ENCODE measurements around the gene FRMD6.

DNA sequence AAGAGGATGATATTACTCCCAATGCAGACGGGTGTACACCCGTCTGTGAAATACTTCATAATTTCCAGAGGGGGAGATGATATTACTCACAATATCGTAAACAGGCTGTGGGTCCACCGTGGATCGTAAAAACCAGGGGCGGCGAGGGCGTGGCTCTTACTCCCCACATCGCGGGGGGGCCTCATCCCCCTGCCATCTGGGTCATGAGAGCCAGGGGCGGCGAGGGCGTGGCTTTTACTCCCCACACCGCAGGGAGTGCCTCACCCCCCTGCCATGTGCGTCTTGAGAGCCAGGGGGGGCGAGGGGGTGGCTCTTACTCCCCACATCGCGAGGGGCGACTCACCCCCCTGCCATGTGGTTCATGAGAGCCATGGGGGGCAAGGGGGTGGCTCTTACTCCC, 122.5 kb downstream of the FRMD6 start:
- TF ChIP-seq POLR2A (IDR thresholded peaks at IDR 0.05; ENCODE audit: low read length) (no peak), GATA1 (IDR thresholded peaks at IDR 0.05; ENCODE audit: low read depth, low read length) (no peak)

Data from erythroblast (primary cell).